ENCODE data around the gene TIMELESS.

TIMELESS gene

DNA sequence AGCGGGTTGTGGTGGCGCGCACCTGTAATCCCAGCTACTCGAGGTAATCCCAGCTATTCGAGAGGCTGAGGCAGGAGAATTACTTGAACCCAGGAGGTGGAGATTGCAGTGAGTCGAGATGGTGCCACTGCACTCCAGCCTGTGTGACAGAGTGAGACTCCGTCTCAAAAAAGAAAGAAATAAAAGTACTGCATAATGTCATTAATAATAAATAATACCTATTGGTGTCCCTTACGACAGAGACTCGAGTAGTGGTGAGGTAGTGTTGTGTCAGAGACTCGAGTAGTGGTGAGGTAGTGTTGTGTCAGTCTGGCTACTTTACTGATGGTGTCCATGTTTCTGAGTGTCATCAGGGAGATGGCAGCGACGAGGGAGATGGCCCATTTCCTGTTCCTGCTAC is 37.5 kb upstream of the TIMELESS start:
- H3K4me3 ChIP-seq (ENCODE audit: low read length) = peak overlapping the region; percentile 85; the same call in 1 of the 2 replicates
- H3K9me3 ChIP-seq (ENCODE audit: insufficient read depth, low read depth, low read length) = peaks cover 5% of the 10 kb centered on the region
- H3K9ac ChIP-seq (ENCODE audit: low read depth, low read length) = no peak overlapping the region
- H3K4me1 ChIP-seq (ENCODE audit: insufficient read depth, low read length) = peaks cover 2% of the 10 kb centered on the region; the same call in 1 of the 2 replicates
- no peaks in the 10 kb centered on the region for H3K36me3 ChIP-seq (ENCODE audit: insufficient read depth, low read depth, low read length)
- peaks cover 60% of the 10 kb centered on the region for H3K27me3 ChIP-seq (ENCODE audit: insufficient read depth, low read length)
- no peak overlapping the region for H3K27ac ChIP-seq (ENCODE audit: low read length)

DNA sequence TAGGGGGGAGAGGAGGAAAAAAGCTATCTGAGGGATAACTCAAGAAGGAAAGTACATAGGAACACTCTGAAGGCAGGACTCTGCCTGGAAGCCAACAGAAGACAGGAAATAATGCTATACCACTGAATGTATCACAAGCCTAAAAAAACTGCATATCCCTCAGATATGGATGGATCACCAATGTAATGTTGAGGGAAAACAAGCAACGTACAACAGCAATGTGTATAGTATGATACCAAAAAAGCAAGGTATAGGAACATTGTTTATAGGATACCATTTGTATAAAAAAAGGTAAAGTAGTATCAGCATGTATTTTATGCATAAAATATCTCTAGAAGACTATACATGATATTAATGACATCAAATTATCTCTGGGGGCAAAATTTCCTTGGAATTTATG is 35.3 kb upstream of the TIMELESS start:
- peaks cover 2% of the 10 kb centered on the region; the same call in 1 of the 2 replicates for H3K4me1 ChIP-seq (ENCODE audit: insufficient read depth, low read length)
- H3K4me3 ChIP-seq (ENCODE audit: low read length) = no peak overlapping the region
- H3K27ac ChIP-seq (ENCODE audit: low read length) = no peak overlapping the region
- peaks cover 5% of the 10 kb centered on the region for H3K9me3 ChIP-seq (ENCODE audit: insufficient read depth, low read depth, low read length)
- H3K36me3 ChIP-seq (ENCODE audit: insufficient read depth, low read depth, low read length) = no peaks in the 10 kb centered on the region
- peaks cover 41% of the 10 kb centered on the region for H3K27me3 ChIP-seq (ENCODE audit: insufficient read depth, low read length)
- no peak overlapping the region for H3K9ac ChIP-seq (ENCODE audit: low read depth, low read length)

DNA sequence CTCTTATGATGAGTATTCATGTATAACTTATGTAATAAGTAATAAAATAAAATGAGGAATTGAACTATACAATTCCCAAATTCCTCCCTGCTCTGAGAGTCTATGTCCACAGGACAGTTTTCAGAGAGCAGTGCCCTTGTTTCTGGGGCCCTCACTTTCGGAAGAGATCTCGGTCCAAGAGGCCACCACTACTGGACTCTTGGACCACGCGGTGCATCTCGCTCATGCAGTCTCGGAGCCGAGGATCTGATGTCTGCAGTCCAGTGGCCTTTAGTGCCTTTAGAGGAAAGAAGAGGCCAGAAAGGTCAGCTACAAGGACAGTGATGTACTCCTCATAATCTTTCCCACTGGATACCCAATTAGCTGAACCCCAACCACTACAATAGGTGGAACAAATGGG is 30.4 kb upstream of the TIMELESS start:
- Histone ChIP-seq H3K27ac (ENCODE audit: low read length) (no peak overlapping the region), H3K4me3 (ENCODE audit: low read length) (no peak overlapping the region), H3K27me3 (ENCODE audit: insufficient read depth, low read length) (no peaks in the 10 kb centered on the region), H3K9ac (ENCODE audit: low read depth, low read length) (no peak overlapping the region), H3K36me3 (ENCODE audit: insufficient read depth, low read depth, low read length) (0 out of 2 replicates have a peak, but pooled peaks cover 4% of the 10 kb centered on the region), H3K4me1 (ENCODE audit: insufficient read depth, low read length) (no peaks in the 10 kb centered on the region), H3K9me3 (ENCODE audit: insufficient read depth, low read depth, low read length) (no peaks in the 10 kb centered on the region)

DNA sequence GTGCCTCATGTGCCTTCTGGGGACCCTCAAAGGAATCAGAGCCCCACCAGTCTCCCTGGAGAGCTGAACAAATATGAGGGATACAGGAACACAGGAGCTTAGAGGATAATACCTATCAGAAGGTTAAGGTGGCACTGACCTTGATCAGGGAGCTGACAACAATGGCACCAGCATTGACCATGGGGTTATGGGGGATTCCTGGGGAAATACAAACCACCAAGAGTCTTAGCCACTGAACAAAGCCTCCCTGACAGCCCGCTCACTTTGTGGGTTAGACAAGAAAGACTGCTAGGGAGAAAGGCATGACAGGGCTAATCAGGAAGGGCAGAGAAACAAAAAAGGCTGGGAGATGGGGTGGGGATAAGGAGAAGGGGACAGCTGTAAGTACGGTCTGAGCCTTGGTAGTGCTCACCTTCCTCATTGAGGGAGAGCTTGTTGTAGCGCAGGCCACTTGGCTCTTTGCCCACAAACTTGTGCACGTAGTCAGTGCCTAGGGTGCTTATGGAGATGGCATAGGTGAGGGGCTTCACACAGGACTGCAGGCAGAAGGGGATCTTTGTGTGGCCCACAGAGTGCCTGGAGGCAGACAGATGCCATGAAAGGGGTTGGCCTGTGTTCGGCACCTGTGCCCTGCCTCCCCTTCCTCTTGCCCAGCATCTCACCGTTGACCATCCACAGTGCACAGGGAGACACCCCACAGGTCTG is 28.4 kb upstream of the TIMELESS start:
- peaks cover 14% of the 10 kb centered on the region for H3K36me3 ChIP-seq (ENCODE audit: insufficient read depth, low read depth, low read length)
- no peak overlapping the region for H3K9ac ChIP-seq (ENCODE audit: low read depth, low read length)
- no peak overlapping the region for H3K4me3 ChIP-seq (ENCODE audit: low read length)
- H3K27ac ChIP-seq (ENCODE audit: low read length) = no peak overlapping the region
- H3K4me1 ChIP-seq (ENCODE audit: insufficient read depth, low read length) = no peaks in the 10 kb centered on the region
- no peaks in the 10 kb centered on the region for H3K9me3 ChIP-seq (ENCODE audit: insufficient read depth, low read depth, low read length)
- no peaks in the 10 kb centered on the region for H3K27me3 ChIP-seq (ENCODE audit: insufficient read depth, low read length)

DNA sequence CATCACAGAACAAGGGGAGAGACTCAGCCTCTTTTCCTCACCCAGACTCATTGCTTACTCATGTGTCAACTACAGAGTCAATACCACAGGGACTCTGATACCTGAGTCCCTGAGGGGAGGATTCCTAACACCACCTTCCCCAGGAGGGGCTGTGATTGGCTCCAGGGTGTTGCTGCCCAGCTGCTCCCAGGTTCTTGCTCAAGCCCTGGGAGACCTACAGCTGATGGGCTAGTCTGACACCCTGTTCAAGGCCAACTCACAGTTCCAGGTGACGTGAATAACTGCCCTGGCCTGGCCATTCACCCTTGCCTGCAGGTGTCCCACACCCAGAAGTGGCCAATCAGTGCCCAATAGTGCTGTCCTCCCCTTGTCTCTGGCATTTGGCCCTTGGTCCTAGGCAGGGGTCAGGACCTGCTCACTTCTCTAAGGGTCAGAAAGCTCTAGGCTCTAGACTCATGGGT is 27.8 kb upstream of the TIMELESS start:
- no peaks in the 10 kb centered on the region for H3K4me1 ChIP-seq (ENCODE audit: insufficient read depth, low read length)
- H3K36me3 ChIP-seq (ENCODE audit: insufficient read depth, low read depth, low read length) = peaks cover 21% of the 10 kb centered on the region
- no peak overlapping the region for H3K9ac ChIP-seq (ENCODE audit: low read depth, low read length)
- H3K27me3 ChIP-seq (ENCODE audit: insufficient read depth, low read length) = no peaks in the 10 kb centered on the region
- H3K27ac ChIP-seq (ENCODE audit: low read length) = no peak overlapping the region
- no peak overlapping the region for H3K4me3 ChIP-seq (ENCODE audit: low read length)
- H3K9me3 ChIP-seq (ENCODE audit: insufficient read depth, low read depth, low read length) = no peaks in the 10 kb centered on the region

DNA sequence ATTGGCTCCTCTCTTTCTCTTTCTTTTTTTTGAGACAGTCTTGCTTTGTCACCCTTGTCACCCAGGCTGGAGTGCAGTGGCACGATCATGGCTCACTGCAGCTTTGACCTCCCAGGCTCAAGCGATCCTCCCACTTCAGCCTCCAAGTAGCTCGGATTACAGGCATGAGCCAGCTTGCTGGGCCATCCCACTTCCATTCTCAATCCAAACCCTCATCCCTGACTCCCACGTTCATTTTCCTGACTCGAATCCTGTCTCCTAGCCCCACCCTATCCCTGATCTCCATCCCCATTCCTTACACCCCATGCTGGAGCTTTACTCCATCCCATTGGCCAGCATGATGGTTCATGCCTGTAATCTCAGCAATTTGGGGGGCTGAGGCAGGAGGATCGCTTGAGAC is 26.9 kb upstream of the TIMELESS start:
- Histone ChIP-seq H3K27me3 (ENCODE audit: insufficient read depth, low read length) (no peaks in the 10 kb centered on the region), H3K27ac (ENCODE audit: low read length) (no peak overlapping the region), H3K9me3 (ENCODE audit: insufficient read depth, low read depth, low read length) (no peaks in the 10 kb centered on the region)

DNA sequence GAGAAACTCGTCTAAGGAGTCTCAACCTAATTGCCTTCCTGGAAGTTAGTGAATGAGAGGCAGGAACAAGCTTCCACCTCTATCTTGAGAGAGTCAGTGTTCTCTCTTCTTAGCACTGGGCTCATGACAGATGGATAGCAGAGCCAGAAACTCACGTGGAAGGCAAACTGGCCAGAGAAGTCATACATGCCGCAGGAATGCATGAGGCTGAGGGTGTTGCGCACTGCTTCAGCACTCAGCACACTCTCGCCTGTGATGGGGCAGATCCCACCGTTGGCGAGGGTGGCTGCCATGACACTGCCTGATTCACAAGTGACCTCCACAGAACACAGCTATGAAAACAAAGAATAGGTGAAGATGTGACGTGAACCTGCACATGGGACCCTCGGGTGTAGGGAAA is 25.2 kb upstream of the TIMELESS start:
- H3K27ac ChIP-seq (ENCODE audit: low read length) = no peak overlapping the region
- H3K9me3 ChIP-seq (ENCODE audit: insufficient read depth, low read depth, low read length) = no peaks in the 10 kb centered on the region
- no peak overlapping the region for H3K4me3 ChIP-seq (ENCODE audit: low read length)
- peaks cover 47% of the 10 kb centered on the region for H3K36me3 ChIP-seq (ENCODE audit: insufficient read depth, low read depth, low read length)
- H3K9ac ChIP-seq (ENCODE audit: low read depth, low read length) = no peak overlapping the region
- no peaks in the 10 kb centered on the region for H3K4me1 ChIP-seq (ENCODE audit: insufficient read depth, low read length)
- no peaks in the 10 kb centered on the region for H3K27me3 ChIP-seq (ENCODE audit: insufficient read depth, low read length)

More for the DNA sequence above, 26.9 kb upstream of the TIMELESS start:
- peaks cover 29% of the 10 kb centered on the region for H3K36me3 ChIP-seq (ENCODE audit: insufficient read depth, low read depth, low read length)
- H3K9ac ChIP-seq (ENCODE audit: low read depth, low read length) = no peak overlapping the region
- H3K4me1 ChIP-seq (ENCODE audit: insufficient read depth, low read length) = no peaks in the 10 kb centered on the region
- H3K4me3 ChIP-seq (ENCODE audit: low read length) = no peak overlapping the region

DNA sequence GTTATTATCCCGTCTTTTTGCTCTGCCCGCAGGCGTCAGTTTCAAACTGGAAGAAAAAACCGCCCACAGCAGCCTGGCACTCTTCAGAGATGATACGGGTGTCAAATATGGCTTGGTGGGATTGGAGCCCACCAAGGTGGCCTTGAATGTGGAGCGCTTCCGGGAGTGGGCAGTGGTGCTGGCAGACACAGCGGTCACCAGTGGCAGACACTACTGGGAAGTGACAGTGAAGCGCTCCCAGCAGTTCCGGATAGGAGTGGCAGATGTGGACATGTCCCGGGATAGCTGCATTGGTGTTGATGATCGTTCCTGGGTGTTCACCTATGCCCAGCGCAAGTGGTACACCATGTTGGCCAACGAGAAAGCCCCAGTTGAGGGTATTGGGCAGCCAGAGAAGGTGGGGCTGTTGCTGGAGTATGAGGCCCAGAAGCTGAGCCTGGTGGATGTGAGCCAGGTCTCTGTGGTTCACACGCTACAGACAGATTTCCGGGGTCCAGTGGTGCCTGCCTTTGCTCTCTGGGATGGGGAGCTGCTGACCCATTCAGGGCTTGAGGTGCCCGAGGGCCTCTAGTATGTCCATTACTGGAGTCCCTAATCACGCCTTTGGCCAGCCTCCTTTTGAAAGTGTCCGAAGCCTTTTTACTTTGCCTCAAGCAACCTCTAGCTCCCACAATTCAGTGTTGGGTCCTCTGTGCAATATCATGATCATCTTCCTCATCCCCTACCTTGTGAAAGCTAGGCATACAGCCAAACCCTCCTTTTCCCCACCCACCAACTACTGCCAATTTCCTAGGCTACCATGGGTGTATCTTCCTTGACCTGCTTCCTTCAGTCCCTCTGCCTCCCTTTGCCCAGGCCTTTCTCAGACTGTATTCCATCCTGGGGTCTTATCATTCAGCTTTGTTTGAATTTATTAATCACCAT is 20.0 kb upstream of the TIMELESS start:
- H3K9me3 ChIP-seq (ENCODE audit: insufficient read depth, low read depth, low read length) = no peaks in the 10 kb centered on the region
- no peaks in the 10 kb centered on the region for H3K27me3 ChIP-seq (ENCODE audit: insufficient read depth, low read length)
- peaks cover 44% of the 10 kb centered on the region for H3K36me3 ChIP-seq (ENCODE audit: insufficient read depth, low read depth, low read length)
- H3K4me1 ChIP-seq (ENCODE audit: insufficient read depth, low read length) = no peaks in the 10 kb centered on the region
- H3K4me3 ChIP-seq (ENCODE audit: low read length) = peak overlapping the region; percentile 91
- H3K9ac ChIP-seq (ENCODE audit: low read depth, low read length) = peak overlapping the region; percentile 98
- peak overlapping the region; percentile 78 for H3K27ac ChIP-seq (ENCODE audit: low read length)

DNA sequence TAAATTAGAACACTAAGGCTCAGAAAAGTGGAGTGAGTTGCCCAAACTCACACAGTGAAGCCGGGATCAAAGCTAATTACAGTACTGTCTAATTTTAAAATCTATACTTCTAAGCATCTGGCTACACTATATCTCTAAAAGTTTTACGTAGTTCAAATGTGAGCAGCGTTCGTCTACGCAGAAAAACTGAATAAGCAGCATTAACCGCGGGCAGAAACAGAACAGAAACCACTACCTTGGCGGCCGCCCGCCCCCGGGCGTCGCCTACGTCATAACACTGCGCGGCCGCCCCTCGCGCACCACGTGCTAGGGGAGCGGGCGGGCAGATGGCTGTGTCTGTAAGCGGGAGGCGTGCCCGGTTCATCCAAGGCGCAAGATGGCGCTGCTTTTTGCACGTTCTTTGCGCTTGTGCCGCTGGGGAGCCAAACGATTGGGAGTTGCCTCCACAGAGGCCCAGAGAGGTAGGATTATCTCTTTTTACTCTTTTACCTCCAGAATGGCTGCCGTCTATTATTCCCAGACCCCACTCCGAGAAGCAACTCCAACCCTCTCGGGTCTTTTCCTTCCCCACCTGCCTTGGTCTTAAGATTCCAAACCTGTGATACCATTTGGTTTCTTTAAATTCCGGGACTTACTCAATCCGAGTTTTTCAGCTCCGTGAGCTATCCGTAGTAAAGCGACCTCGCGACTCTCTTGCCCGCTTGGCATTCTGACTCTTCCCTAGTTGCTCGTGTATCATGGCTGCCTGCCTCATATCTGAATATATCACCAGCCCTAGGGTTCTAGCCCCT is 19.2 kb upstream of the TIMELESS start, which contains the start of gene SPRYD4:
SPRYD4 (plus strand) TSS at position 363 of the 791 bp plus-strand sequence; CDS start at position 377, 14 bp downstream.
- Histone ChIP-seq H3K9ac (ENCODE audit: low read depth, low read length) (peak within 1 kb of the TSS; percentile 98), H3K4me1 (ENCODE audit: insufficient read depth, low read length) (peaks cover 6% of the 10 kb centered on the region; the same call in 1 of the 2 replicates), H3K36me3 (ENCODE audit: insufficient read depth, low read depth, low read length) (peaks cover 39% of the 10 kb centered on the region), H3K27ac (ENCODE audit: low read length) (peak within 1 kb of the TSS; percentile 78), H3K27me3 (ENCODE audit: insufficient read depth, low read length) (no peaks in the 10 kb centered on the region), H3K9me3 (ENCODE audit: insufficient read depth, low read depth, low read length) (no peaks in the 10 kb centered on the region), H3K4me3 (ENCODE audit: low read length) (peak within 1 kb of the TSS; percentile 91)

DNA sequence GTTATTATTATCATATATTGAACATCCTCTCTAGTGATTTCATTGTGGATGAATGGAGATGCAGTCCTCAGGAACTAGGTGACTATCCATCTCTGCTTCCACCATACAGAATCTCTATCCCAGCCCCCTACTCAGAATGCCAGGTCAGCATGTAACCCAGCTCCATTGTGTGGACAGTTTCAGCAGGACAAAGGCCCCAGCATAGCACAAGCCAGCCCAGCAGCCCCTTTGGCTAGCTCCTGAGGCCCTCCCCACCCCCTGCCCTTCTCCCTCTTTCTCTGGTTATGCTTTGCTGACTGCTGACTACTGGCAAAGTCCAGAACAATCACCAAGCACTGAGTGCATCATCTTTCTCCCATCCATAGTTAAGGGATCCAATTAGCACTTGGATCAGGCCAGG is 13.3 kb upstream of the TIMELESS start:
- no peaks in the 10 kb centered on the region for H3K27me3 ChIP-seq (ENCODE audit: insufficient read depth, low read length)
- no peaks in the 10 kb centered on the region for H3K9me3 ChIP-seq (ENCODE audit: insufficient read depth, low read depth, low read length)
- H3K27ac ChIP-seq (ENCODE audit: low read length) = peak overlapping the region; percentile 40
- peaks cover 16% of the 10 kb centered on the region; the same call in 1 of the 2 replicates for H3K4me1 ChIP-seq (ENCODE audit: insufficient read depth, low read length)
- peak overlapping the region; percentile 46; the same call in 1 of the 2 replicates for H3K4me3 ChIP-seq (ENCODE audit: low read length)
- peak overlapping the region; percentile 64; the same call in 1 of the 2 replicates for H3K9ac ChIP-seq (ENCODE audit: low read depth, low read length)
- no peaks in the 10 kb centered on the region for H3K36me3 ChIP-seq (ENCODE audit: insufficient read depth, low read depth, low read length)
